HUES64 (cell line): ENCODE results near the gene KLHL30.

Source experiments
- H3K27ac ChIP-seq: 2 replicates; pipeline ENCODE4 v1.7.0; 2013; ENCODE audit warnings: low read depth, low read length, inconsistent platforms
- H3K27me3 ChIP-seq: 2 replicates; pipeline ENCODE4 v1.6.1; 2013; ENCODE audit warnings: mild to moderate bottlenecking, low read length; ENCODE audit not compliant: insufficient read depth
- H3K36me3 ChIP-seq: 2 replicates; pipeline ENCODE4 v1.6.1; 2013; ENCODE audit warnings: mild to moderate bottlenecking, low read length; ENCODE audit not compliant: insufficient read depth
- H3K4me1 ChIP-seq: 2 replicates; pipeline ENCODE4 v1.6.1; 2013; ENCODE audit warnings: mild to moderate bottlenecking, low read length, moderate library complexity; ENCODE audit not compliant: insufficient read depth
- H3K4me3 ChIP-seq: 2 replicates; pipeline ENCODE4 v1.5.1; 2013; ENCODE audit warnings: mild to moderate bottlenecking, low read length, moderate library complexity
- H3K9ac ChIP-seq: 2 replicates; pipeline ENCODE4 v1.6.1; 2013; ENCODE audit warnings: mild to moderate bottlenecking, low read depth, low read length
- H3K9me3 ChIP-seq: 2 replicates; pipeline ENCODE4 v1.6.1; 2013; ENCODE audit warnings: low read depth, low read length; ENCODE audit not compliant: insufficient read depth
- WGBS: fragments of 150-250, 120-280 bp; methylation state at CpG from one replicate; pipeline ENCODE4 v1.1.7; 2013; ENCODE audit warnings: missing lambda C conversion rate; 5-methylcytosine and 5-hydroxymethylcytosine counted together

Gene KLHL30

DNA sequence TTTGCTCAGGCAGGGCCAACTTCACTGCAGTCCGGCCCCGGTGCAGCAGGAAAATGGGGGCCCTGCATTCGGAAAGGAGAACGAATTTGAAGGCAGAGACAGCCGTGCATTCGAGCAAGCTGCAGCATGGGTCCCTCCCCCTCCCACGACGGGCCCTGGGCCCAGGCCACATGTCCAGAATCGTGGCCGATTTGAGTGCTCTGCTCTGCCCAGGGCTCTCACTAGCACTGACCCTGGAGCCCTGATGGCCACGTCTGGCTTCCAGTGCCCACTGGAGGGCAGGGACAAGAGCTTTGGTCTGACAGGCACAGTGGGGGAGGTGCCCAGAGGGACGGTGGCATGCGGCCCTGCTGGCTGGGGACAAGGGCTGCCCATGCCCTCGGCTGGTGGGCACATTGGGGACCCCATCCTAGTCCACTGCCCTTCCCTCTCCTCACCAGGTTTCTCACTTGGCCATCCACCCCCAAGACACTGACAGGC lies 14.4 kb upstream of the KLHL30 start:
- no peak overlapping the region for H3K9ac ChIP-seq
- no peaks in the 10 kb centered on the region for H3K27me3 ChIP-seq
- WGBS = 87% methylated on average over 14 of the region's 14 CpGs
- no peaks in the 10 kb centered on the region for H3K36me3 ChIP-seq
- no peak overlapping the region for H3K27ac ChIP-seq
- no peak overlapping the region for H3K4me3 ChIP-seq
- H3K4me1 ChIP-seq = no peaks in the 10 kb centered on the region
- H3K9me3 ChIP-seq = no peaks in the 10 kb centered on the region

DNA sequence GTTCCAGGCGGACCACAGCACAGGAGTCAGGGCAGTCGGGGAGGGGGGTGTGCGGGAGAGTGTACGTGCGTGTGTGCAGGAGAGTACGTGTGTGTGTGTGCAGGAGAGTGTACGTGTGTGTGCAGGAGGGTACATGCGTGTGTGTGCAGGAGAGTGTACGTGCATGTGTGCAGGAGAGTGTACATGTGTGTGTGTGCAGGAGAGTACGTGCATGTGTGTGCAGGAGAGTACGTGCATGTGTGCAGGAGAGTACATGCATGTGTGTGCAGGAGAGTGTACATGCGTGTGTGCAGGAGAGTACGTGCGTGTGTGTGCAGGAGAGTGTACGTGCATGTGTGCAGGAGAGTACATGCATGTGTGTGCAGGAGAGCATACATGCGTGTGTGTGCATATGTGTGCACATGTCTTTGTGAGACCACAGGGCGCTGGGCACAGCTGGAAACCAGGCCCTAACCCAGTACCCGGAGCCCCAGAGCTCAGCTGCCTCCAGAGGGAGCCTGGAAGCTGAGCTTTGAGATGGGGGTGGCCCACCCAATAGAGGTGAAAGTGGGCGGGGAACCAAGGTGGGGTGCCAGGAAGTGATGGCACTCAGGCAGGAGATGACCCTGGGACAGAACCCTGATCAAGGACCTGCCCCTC lies 13.9 kb upstream of the KLHL30 start:
- H3K4me1 ChIP-seq = no peaks in the 10 kb centered on the region
- H3K27me3 ChIP-seq = no peaks in the 10 kb centered on the region
- no peak overlapping the region for H3K9ac ChIP-seq
- H3K27ac ChIP-seq = no peak overlapping the region
- no peaks in the 10 kb centered on the region for H3K9me3 ChIP-seq
- no peaks in the 10 kb centered on the region for H3K36me3 ChIP-seq
- H3K4me3 ChIP-seq = no peak overlapping the region
- 93% methylated on average over 19 of the region's 19 CpGs for WGBS

DNA sequence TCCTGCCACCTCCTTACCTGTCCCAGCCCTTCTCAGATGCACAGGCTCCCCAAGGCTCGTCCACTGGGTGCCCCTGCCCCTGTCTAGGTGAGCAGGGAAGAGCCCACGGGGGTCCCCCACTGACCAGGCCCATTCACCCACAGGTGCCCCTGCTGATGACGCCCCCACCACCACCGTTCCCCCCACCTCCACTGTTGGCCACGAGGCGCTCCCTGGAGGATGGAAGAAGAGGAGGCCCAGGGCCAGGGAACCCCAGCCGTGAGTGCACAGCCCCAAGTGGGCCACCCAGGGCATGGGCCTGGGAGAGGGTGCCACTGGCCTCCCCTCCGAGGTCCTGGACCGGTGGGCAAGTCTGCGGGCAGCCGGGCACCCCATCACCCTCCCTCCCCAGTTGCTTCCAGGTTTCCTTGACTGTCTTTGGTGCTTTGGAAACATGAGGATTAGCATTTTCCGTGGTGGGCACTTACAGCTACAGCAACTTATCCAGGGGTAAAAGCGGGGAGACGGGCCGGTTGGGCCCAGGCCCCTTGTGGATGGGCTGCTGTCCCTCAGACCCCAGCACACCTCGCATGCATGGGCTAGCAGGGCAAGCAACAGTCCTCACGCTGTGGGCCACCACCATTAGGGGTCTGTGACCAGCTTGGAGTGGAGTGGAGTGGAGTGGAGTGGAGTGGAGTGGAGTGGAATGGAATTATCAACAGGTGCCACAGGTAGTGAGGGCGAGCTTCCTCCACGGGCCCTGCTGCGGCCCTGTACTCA lies 13.2 kb upstream of the KLHL30 start:
- Histone ChIP-seq H3K36me3 (no peaks in the 10 kb centered on the region), H3K9ac (no peak overlapping the region), H3K27ac (no peak overlapping the region), H3K4me3 (no peak overlapping the region), H3K27me3 (no peaks in the 10 kb centered on the region), H3K4me1 (no peaks in the 10 kb centered on the region), H3K9me3 (no peaks in the 10 kb centered on the region)
- WGBS = 90% methylated on average over 20 of the region's 20 CpGs

DNA sequence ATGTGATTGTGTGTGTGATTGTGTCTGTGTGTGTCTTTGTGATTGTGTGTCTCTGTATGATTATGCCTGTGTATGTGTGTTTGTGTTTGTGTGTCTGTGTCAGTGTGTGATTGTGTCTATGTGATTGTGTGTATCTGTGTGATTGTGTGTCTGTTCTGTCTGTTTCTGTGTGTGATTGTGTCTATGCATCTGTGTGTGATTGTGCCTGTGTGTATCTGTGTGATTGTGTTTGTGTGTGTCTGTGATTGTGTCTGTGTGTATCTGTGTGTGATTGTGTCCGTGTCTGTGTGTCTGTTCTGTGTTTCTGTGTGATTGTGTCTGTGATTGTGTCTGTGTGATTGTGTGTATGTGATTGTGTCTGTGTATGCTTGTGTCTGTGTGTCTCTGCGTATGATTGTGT lies 12.1 kb upstream of the KLHL30 start:
- Histone ChIP-seq H3K27me3 (no peaks in the 10 kb centered on the region), H3K4me3 (no peak overlapping the region), H3K4me1 (no peaks in the 10 kb centered on the region), H3K36me3 (no peaks in the 10 kb centered on the region), H3K9ac (no peak overlapping the region), H3K9me3 (no peaks in the 10 kb centered on the region), H3K27ac (no peak overlapping the region)
- WGBS = 92% methylated on average over 2 of the region's 2 CpGs

DNA sequence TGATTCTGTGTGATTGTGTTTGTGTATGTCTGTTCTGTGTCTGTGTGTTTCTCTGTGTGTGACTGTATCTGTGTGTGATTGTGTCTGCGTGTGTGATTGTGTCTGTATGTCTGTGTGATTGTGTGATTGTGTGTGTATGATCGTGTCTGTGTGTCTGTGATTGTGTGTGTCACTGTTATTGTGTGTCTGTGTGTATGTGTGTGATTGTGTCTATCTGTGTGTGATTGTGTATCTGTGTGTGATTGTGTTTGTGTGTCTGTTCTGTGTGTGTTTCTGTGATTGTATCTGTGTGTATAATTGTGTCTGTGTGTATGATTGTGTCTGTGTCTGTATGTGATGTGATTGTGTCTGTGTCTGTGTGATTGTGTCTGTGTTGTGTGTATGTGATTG lies 11.7 kb upstream of the KLHL30 start:
- Histone ChIP-seq H3K27ac (no peak overlapping the region), H3K36me3 (no peaks in the 10 kb centered on the region), H3K9me3 (no peaks in the 10 kb centered on the region), H3K9ac (no peak overlapping the region), H3K4me1 (no peaks in the 10 kb centered on the region), H3K27me3 (no peaks in the 10 kb centered on the region), H3K4me3 (no peak overlapping the region)
- 94% methylated on average over 2 of the region's 2 CpGs for WGBS

DNA sequence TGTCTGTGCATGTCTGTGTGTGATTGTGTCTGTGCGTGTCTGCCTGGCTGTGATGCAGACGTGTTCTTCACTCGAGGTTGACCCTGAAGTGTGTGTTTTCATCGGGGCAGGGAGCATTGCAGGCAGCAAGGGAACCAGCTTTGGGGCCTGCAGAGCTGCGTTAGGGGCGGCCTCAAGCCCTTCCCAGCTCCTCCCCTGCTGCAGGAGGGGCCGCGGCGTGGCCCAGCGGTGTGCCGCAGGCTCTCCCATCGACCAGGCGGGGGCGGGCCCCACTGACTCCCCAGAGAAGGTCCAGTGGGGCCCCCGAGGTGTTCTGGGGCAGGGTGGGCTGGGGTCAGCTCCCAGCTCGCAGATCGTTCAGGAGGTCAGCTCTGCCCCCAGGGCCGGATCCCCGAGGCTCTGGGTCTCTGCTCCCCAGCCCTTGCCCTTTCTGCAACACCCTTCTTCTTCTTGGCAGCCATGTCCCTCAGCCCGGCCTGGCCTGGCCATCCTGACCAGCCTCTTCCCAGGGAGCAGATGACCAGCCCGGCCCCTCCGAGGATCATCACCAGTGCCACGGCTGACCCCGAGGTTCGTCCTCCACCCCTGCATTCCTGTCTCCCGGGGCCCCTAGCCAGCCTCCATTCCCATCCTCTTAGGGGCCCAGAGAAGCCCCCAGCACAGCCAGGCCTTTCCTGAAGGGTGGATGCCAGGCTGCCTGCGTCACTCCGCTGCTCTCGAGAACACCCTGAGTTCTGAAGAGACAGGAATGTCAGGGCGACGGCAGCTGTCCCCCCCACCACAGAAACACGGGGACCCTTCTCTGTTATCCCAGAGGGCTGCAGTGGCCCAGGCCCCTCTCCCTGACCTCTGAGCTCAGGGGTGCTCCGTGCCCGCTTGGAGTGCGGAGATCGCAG lies 11.1 kb upstream of the KLHL30 start:
- Histone ChIP-seq H3K27me3 (no peaks in the 10 kb centered on the region), H3K9me3 (no peaks in the 10 kb centered on the region), H3K27ac (no peak overlapping the region), H3K4me3 (no peak overlapping the region), H3K9ac (no peak overlapping the region), H3K4me1 (no peaks in the 10 kb centered on the region), H3K36me3 (no peaks in the 10 kb centered on the region)
- 73% methylated on average over 36 of the region's 36 CpGs for WGBS

DNA sequence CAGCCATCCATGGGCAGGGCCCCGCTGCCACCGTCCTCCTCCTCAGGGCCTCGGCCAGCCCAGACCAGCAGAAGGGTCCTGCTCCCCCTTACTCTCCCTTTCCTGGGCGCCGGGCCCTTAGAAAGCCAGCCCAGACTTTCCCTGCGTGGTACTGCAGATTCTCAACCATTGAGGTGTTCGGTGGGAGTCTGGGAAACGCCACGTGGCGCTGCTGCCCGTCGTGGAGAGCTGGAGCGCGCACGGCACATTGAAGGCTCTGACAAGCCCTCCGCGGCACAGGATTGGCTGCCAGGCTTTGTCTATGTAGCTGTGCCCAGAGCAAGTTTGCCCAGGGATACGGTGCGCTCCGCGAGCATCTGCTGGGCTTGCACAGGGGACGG lies 10.4 kb upstream of the KLHL30 start:
- H3K27ac ChIP-seq = no peak overlapping the region
- 92% methylated on average over 22 of the region's 22 CpGs for WGBS
- H3K27me3 ChIP-seq = no peaks in the 10 kb centered on the region

DNA sequence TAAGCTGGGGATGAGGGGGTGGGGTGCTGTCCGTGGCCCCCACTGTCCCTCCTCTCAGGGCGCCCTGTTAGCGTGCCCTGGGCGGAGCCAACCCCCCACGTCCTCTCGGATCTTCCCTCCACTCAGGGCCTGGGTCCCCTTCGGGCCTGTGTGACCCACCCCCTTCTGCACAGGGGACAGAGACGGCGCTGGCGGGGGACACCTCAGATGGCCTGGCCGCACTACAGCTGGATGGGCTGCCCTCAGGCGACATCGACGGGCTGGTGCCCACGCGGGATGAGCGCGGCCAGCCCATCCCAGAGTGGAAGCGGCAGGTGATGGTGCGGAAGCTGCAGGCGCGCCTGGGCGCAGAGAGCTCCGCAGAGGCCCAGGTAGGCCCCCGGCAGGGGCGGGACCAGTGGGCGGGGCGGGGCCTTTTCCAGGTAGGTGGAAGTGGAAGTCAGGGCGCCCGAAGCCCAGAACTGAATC lies 9.9 kb upstream of the KLHL30 start:
- no peak overlapping the region for H3K27ac ChIP-seq
- no peak overlapping the region for H3K4me3 ChIP-seq
- H3K27me3 ChIP-seq = no peaks in the 10 kb centered on the region
- H3K4me1 ChIP-seq = no peaks in the 10 kb centered on the region
- 90% methylated on average over 30 of the region's 30 CpGs for WGBS
- no peaks in the 10 kb centered on the region for H3K36me3 ChIP-seq
- H3K9me3 ChIP-seq = no peaks in the 10 kb centered on the region
- no peak overlapping the region for H3K9ac ChIP-seq

More for the DNA sequence above, 10.4 kb upstream of the KLHL30 start:
- Histone ChIP-seq H3K36me3 (no peaks in the 10 kb centered on the region), H3K4me3 (no peak overlapping the region), H3K9ac (no peak overlapping the region), H3K4me1 (no peaks in the 10 kb centered on the region), H3K9me3 (no peaks in the 10 kb centered on the region)

DNA sequence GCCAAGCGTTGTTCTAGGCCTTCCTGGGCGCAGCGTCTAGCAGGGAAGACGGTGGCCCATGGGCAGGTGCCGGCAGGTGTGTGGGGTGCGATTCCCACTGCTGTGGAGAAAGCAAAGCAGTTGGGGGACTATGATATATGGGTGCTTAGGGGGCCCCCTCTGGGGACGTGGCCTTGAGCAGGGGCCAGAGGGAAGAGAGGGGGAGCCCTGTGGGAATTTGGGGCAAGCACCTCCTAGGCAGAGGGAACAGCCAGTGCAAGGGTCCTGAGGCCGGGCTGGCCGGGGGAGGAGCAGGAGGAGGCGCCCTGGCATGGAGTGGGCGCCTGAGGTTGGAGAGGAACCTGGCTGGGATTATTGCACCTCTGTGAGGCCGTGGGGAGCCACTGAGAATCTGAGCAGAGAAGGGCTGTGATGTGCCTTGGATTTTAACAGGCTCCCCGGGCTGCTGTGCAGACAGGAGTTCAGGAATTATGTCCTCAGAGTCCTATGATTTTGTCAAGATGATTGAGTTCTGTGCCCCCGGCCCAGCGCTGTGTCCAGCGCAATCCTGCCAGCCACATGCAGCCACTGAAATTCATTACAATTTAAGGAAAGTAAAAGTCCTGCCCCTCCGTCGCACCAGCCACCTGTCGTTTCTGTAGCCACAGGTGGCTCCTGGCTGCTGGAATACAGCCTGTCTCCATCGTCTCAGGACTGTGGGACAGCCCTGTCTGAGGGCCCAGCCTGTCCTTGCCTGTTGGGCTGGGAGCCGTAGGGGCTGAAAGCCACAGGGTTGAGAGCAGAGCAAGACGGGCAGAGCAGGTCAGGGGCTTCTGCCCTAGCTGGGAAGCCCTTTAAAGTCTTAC lies 9.1 kb upstream of the KLHL30 start:
- no peaks in the 10 kb centered on the region for H3K27me3 ChIP-seq
- no peak overlapping the region for H3K27ac ChIP-seq
- no peak overlapping the region for H3K4me3 ChIP-seq
- no peaks in the 10 kb centered on the region for H3K9me3 ChIP-seq
- no peak overlapping the region for H3K9ac ChIP-seq
- no peaks in the 10 kb centered on the region for H3K36me3 ChIP-seq
- H3K4me1 ChIP-seq = no peaks in the 10 kb centered on the region
- 93% methylated on average over 22 of the region's 22 CpGs for WGBS

DNA sequence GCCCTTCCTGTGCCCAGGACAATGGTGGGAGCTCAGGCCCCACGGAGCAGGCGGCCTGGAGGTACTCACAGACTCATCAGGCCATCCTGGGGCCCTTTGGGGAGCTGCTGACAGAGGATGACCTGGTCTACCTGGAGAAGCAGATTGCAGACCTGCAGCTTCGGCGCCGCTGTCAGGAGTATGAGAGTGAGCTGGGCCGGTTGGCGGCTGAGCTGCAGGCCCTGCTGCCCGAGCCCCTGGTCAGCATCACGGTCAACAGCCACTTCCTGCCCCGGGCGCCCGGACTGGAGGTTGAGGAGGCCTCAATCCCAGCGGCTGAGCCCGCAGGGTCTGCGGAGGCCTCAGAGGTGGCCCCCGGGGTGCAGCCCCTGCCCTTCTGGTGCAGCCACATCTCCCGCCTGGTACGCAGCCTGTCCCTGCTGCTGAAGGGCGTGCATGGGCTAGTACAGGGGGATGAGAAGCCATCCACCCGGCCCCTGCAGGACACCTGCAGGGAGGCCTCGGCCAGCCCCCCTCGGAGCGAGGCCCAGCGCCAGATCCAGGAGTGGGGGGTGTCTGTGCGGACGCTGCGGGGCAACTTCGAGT lies 8.3 kb upstream of the KLHL30 start:
- no peaks in the 10 kb centered on the region for H3K9me3 ChIP-seq
- WGBS = 92% methylated on average over 28 of the region's 28 CpGs
- no peak overlapping the region for H3K27ac ChIP-seq

More for the DNA sequence above, 8.3 kb upstream of the KLHL30 start:
- H3K36me3 ChIP-seq = no peaks in the 10 kb centered on the region
- no peaks in the 10 kb centered on the region for H3K4me1 ChIP-seq
- no peak overlapping the region for H3K4me3 ChIP-seq
- H3K9ac ChIP-seq = no peak overlapping the region
- no peaks in the 10 kb centered on the region for H3K27me3 ChIP-seq
